ENCODE data around the gene EFCC1. TPM values are rescaled to one million over a fixed set of nuclear protein-coding genes. Genes with fewer than 3 reads are reported as not detected.

Gene EFCC1
- total RNA-seq, 1 donor from 2014 or later, result 1.5 TPM

DNA sequence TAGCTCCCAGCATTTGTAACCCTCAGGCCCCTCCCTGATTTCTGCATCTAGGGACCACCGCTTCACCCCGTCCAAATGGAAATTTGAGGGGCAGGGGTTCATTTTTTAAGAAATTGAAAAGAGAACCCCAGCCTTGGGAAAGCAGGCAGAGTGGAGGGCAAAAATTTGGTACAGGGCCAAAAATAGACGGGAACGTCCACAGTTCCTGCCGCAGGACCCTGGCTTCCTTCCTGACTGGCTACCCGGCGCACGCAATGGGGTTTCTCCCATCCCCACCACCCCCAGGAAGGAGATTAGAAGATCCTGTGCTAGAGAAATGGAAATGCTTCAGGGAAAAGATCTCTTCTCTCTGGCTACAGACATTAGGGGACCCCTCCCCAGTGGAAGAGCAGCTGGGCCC is 80.4 kb downstream of the EFCC1 start:
- Histone ChIP-seq H3K27ac (replicated peaks) (no peak overlapping the region), H3K9me3 (replicated peaks) (no peaks in the 10 kb centered on the region), H3K4me1 (peaks cover 3% of the 10 kb centered on the region), H3K4me3 (no peak overlapping the region), H3K27me3 (ENCODE audit: low read depth) (no peaks in the 10 kb centered on the region), H3K36me3 (no peaks in the 10 kb centered on the region)
- DNase-seq, result no peak
- TF ChIP-seq, protein P1, sequence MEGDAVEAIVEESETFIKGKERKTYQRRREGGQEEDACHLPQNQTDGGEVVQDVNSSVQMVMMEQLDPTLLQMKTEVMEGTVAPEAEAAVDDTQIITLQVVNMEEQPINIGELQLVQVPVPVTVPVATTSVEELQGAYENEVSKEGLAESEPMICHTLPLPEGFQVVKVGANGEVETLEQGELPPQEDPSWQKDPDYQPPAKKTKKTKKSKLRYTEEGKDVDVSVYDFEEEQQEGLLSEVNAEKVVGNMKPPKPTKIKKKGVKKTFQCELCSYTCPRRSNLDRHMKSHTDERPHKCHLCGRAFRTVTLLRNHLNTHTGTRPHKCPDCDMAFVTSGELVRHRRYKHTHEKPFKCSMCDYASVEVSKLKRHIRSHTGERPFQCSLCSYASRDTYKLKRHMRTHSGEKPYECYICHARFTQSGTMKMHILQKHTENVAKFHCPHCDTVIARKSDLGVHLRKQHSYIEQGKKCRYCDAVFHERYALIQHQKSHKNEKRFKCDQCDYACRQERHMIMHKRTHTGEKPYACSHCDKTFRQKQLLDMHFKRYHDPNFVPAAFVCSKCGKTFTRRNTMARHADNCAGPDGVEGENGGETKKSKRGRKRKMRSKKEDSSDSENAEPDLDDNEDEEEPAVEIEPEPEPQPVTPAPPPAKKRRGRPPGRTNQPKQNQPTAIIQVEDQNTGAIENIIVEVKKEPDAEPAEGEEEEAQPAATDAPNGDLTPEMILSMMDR (IDR thresholded peaks at IDR 0.05; ENCODE audit: borderline replicate concordance), result no peak
- intact Hi-C loops (cut with micrococcal nuclease), result no loop called here

DNA sequence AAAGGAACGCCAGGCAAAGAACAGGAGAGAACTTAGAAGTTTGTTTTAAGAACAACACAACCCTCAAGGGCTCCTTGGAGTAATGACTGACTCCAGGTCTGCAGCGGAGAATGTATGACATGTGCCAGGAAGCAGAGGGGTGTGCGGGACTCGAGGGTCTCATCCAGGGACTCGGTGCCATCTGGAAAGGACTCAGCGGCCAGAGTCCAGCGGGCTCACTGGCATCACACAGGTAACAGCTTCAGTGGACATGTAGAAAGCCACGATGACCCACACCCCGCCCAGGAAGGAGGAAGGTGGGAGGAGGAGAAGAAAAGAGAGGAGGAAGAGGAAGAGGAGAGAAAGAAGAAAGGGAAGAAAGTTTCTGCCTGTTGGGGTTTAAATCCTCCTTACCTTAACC is 80.9 kb downstream of the EFCC1 start:
- Histone ChIP-seq H3K27me3 (ENCODE audit: low read depth) (no peaks in the 10 kb centered on the region), H3K9me3 (replicated peaks) (no peaks in the 10 kb centered on the region), H3K36me3 (no peaks in the 10 kb centered on the region), H3K4me1 (peaks cover 8% of the 10 kb centered on the region), H3K27ac (replicated peaks) (no peak overlapping the region), H3K4me3 (no peak overlapping the region)
- TF ChIP-seq, protein P1 (IDR thresholded peaks at IDR 0.05; ENCODE audit: borderline replicate concordance), result no peak
- no peak for DNase-seq
- intact Hi-C loops (cut with micrococcal nuclease), result no loop called here

DNA sequence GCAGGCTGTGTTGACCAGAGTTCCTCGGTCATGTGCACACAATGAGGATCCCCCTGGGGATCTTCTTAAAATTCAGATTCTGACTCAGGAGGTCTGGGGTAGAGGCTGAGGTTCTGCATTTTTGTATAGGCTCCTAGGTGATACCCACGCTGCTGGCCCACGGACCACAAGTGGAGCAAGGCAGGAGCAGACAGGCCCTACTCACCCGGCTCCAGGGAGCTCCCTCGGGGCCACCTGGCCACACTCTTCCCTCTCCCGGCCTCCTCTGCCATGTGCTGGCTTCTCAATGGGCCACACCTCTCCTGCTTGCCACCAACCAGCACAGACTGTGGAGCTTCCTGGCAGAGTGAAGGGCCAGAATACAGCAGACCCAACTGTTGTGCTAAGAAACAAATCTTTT is 83.4 kb downstream of the EFCC1 start:
- intact Hi-C loops (cut with micrococcal nuclease), result no loop called here
- no peak for DNase-seq

GRCh38 chr3:129085165-129085715 is 84.1 kb downstream of the EFCC1 start:
- Histone ChIP-seq H3K36me3 (no peaks in the 10 kb centered on the region), H3K4me3 (no peak overlapping the region), H3K27ac (replicated peaks) (no peak overlapping the region), H3K4me1 (peaks cover 12% of the 10 kb centered on the region), H3K9me3 (replicated peaks) (no peaks in the 10 kb centered on the region), H3K27me3 (ENCODE audit: low read depth) (no peaks in the 10 kb centered on the region)
- TF ChIP-seq, protein P1 (IDR thresholded peaks at IDR 0.05; ENCODE audit: borderline replicate concordance), result no peak
- no peak for DNase-seq
- intact Hi-C loops (cut with micrococcal nuclease), result no loop called here

More for the DNA sequence above, 83.4 kb downstream of the EFCC1 start:
- H3K4me1 ChIP-seq, result peaks cover 12% of the 10 kb centered on the region
- TF ChIP-seq, protein P1 (IDR thresholded peaks at IDR 0.05; ENCODE audit: borderline replicate concordance), result no peak
- H3K9me3 ChIP-seq (replicated peaks), result no peaks in the 10 kb centered on the region
- H3K27ac ChIP-seq (replicated peaks), result no peak overlapping the region
- H3K27me3 ChIP-seq (ENCODE audit: low read depth), result no peaks in the 10 kb centered on the region
- no peaks in the 10 kb centered on the region for H3K36me3 ChIP-seq
- no peak overlapping the region for H3K4me3 ChIP-seq

DNA sequence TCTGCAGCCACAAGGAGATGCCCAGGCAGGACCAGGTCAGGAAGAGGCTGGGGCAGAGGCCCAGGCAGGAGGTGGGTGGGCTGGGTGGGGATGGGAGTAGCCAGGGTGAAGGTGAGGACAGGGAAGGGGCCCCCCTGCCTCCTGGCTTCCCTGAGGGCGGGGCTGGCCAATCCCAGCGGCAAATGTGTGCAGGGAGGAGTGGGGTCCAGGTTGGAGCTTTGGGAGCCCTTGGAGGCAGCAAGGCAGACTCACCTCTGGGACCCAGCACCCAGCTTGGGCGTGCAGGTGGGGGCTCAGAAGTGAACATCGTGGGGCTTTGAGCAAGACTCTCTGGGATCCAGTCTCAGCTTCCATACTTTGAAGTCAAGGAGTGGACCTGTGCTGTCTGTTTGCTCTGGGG is 84.7 kb downstream of the EFCC1 start:
- intact Hi-C loops (cut with micrococcal nuclease), result no loop called here
- H3K27ac ChIP-seq (replicated peaks), result no peak overlapping the region
- no peak for DNase-seq

More for the DNA sequence above, 84.7 kb downstream of the EFCC1 start:
- Histone ChIP-seq H3K4me3 (no peak overlapping the region), H3K9me3 (replicated peaks) (no peaks in the 10 kb centered on the region), H3K27me3 (ENCODE audit: low read depth) (no peaks in the 10 kb centered on the region), H3K36me3 (no peaks in the 10 kb centered on the region), H3K4me1 (peaks cover 12% of the 10 kb centered on the region)
- TF ChIP-seq, protein P1 (IDR thresholded peaks at IDR 0.05; ENCODE audit: borderline replicate concordance), result no peak
